GM18499 (cell line): ENCODE measurements around the gene PGAP6.
"Not testable (repeated sequence)": the region's sequence is repeated elsewhere in the genome, so short reads cannot be mapped to it uniquely, and the experiment has no call there.

ENCODE experiments used
- ATAC-seq: cut with Tn5 transposase; IDR thresholded peaks from one replicate; pipeline ENCODE4 v1.9.1; 2021; ENCODE audit warnings: moderate number of reproducible peaks; ENCODE audit not compliant: insufficient read depth, unreplicated experiment

Gene PGAP6, protein sequence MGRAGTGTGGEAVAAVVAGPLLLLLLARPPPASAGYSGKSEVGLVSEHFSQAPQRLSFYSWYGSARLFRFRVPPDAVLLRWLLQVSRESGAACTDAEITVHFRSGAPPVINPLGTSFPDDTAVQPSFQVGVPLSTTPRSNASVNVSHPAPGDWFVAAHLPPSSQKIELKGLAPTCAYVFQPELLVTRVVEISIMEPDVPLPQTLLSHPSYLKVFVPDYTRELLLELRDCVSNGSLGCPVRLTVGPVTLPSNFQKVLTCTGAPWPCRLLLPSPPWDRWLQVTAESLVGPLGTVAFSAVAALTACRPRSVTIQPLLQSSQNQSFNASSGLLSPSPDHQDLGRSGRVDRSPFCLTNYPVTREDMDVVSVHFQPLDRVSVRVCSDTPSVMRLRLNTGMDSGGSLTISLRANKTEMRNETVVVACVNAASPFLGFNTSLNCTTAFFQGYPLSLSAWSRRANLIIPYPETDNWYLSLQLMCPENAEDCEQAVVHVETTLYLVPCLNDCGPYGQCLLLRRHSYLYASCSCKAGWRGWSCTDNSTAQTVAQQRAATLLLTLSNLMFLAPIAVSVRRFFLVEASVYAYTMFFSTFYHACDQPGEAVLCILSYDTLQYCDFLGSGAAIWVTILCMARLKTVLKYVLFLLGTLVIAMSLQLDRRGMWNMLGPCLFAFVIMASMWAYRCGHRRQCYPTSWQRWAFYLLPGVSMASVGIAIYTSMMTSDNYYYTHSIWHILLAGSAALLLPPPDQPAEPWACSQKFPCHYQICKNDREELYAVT

DNA sequence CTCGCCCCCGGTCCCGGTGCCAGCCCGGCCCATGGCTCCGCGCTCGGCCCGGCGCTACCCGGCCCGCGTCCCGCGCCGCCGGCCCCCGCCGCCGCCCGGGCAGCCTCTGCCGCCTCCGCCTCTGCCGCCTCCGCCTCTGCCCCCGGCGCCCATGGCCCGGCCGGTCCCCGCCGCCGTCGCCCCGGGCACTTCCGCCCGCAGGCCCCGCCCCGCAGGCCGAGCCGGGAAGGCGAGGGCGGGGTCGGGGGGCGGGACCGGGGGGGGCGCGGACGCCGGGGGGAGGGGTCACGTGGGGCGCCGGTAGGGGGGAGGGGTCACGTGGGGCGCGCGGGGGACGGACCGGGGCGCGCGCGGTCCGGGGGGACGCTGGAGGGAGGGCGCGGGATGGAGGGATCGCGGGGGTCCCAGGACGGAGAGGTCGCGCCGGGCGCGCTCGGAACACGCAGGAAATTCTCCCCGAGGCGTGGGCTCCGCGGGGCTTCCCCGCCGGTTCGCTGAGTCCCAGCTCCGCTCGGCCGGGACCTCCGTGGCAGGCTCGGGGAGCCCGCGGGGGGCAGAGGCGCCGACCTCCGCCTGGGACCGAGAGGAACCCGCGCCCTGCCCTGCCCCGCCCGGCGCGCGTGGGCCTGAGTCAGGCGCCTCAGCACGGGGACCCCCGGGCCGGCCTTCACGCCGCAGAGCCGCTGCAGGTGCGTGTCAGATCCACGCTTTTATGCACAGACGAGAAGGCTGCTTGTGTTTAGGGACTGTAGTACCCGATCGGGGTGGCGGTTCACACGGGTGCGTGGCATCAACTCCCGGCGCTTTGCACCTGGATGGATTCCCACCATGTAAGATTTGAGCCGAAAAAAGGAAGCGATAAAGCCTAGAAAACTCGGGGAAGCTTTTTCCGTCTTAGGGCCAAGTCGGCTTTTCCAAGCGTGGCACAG lies at the start of gene PGAP6:
Gene PGAP6, minus strand, starts transcription at position 190 of the 929 bp plus-strand sequence. Its CDS starts 157 bp downstream, at position 33.
- ATAC-seq: no peak

DNA sequence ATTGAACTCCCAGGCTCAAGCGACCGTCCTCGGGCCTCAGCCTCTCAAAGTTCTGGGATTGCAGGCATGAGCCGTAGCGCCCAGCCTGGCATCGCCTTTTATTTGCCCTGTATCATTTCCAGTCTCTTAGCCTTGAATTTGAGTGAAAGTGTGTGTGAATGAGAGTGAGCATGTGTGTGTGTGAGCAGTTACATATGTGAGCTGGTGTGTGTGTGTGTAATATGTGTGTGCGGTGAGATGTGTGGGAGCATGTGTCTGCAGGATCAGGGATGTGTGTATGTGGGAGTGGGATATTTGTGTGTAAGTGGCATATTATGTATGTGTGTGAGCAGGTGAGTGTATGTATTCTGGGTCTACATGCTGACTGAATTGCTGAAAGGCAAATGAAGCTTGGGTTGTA lies 49.1 kb upstream of the PGAP6 start:
- no peak for ATAC-seq

DNA sequence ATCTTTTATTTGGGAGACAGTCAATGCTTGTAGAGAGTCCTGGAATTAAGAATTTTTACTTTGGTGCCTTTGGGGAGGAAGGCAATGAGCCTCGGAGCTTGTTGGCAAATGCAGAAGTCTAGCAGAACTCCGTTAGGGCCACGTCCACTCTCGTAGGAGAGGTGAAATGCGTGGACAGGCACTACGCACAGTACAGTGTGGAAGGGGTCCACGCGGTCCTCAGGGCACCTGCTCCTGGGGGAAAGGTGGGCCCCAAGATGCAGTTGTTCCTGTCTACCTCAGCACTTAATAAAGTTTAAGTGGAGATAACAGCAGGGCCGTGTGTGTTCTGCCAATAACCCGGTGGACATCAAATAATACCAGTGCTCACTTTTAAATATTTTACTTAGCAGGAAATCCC lies 45.5 kb upstream of the PGAP6 start:
- ATAC-seq: no peak

DNA sequence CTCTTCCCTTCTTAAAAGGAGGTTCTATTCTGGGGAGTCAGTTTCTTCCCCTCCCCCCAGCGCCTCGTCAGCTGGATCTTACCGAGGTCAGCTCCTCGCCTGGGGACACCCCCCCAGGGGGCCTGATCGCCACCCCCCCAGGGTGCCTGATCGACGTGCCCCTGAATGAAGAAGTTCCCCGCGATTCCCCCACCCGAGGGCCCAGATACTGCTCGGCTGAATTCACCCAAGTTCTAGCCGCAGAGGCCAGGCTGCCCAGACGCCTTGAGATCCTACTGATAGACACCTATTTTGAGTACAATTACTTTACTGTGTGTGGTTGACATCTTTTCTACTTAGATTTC lies 45.1 kb upstream of the PGAP6 start:
- no peak for ATAC-seq

DNA sequence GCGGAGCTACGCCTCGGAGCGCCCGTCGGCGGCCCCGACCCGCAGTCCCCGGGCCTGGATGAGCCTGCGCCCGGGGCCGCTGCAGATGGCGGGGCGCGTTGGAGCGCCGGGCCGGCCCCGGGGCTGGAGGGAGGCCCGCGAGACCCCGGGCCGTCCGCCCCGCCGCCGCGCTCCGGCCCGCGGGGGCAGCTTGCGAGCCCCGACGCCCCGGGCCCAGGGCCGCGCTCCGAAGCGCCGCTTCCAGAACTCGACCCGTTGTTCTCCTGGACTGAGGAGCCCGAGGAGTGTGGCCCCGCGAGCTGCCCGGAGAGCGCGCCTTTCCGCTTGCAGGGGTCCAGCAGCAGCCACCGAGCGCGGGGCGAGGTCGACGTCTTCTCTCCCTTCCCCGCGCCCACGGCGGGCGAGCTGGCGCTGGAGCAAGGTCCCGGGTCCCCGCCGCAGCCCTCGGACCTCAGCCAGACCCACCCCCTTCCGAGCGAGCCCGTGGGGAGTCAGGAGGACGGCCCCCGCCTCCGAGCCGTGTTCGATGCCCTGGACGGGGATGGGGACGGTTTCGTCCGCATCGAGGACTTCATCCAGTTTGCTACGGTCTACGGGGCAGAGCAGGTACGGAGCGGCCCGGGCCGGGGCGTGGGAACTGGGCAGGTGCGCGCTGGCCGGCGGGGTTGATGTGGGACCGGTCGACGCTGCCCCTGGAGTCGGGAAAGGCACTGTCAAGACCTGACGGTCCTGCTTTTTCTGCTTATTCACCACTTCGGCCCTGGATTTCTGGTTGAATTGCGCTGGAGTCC lies 44.5 kb upstream of the PGAP6 start:
- no peak for ATAC-seq

DNA sequence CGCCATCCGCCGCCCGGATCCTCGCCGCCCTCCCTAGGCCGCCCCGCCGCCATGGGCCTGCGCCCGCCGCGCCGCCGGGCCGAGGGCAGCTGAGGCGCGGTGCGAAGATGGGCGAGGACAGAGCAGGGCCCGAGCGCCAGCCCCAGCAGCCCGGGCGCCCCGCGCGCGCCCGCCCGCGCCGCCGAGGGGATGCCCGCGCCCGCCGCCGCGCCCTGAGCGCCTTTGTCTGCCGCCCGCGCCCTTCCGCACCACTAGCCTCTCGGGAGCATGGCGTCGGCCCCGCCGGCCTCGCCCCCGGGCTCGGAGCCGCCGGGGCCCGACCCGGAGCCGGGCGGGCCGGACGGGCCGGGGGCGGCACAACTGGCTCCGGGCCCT lies 43.9 kb upstream of the PGAP6 start:
- peak; percentile 14 for ATAC-seq

DNA sequence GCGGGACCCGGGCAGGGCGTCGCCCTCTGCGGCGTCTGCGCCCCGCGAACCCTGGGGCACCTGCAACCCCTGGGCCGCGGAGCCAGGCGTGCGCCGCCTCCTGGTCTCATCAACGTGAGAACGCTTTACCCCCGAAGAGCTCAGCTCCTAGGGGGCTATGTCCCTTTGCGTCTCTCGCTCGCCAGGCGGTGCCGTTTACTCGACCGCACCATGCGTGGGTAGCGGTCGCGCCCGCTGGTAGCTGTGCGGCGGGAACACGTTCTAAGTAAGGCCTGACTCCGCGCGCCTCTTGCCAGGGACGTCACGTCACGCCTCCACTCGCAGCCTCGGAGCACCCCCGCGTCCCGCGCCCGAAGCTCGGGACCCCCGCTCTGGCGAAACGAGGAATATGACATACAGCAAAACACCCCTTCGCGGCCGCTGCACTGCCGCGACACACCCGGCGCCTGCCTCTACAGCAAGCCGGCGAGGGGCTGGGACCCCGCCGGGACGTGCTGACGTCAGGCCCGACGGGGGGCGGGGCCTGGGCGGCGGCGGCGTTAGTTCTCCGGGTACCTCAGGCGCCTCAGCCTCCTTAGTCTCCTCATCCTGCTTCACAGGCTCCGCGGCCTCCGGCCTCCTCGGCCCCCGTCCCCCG lies 43.4 kb upstream of the PGAP6 start, which contains the start of gene RAB11FIP3:
Gene RAB11FIP3, plus strand, starts transcription at position 568 of the 637 bp plus-strand sequence. CDS start 358 bp downstream, outside the sequence.
- ATAC-seq: peak; percentile 56

DNA sequence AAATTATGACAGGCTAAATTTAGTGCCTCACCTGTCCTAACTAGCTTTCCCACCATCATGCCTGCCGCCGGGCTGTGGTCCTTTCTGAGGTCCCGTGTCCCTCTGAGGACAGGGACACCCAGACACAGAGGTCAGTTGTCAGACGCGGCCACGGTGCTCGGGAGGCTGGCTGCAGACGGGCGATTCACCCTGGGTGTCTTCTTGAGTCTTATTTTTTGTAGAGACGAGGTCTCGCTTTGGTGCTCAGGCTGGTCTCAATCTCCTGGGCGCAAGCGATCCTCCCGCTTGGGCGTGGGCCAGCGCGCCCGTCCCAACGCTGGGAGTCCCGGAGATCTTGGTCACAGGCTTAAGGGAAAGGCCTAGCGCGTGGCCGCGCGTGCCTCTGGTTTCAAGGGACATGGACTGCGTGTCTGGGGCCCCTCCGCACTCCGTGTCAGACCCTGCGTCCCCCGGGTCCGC lies 42.9 kb upstream of the PGAP6 start:
- ATAC-seq: no peak

DNA sequence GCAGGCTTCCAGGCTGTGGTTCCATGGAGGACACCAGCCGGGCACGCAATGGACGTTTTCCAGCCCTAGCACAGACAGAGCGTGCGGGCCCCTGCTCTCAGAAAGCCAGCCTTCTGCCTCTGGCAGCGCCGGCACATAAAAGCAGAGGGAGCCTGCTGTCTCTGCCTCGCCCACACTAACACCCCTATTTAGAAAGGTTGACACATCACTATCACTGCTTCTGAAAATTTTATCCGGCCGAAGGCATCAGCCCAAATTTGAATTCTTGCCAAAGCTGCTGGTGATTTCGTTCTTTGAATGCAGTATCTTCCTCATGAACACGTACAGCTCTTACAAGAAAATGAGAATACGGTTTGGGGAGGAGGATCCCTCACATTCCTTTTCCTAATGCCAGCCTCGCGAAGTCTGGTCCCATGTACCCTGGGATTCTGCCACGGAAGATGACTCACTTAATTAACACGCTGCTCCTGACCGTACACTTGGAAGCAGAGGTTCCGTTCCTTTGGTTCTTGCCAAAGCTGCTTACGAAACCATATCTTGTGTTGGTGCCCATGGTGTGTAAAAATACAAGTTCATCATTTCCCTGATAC lies 42.4 kb upstream of the PGAP6 start:
- ATAC-seq: no peak

DNA sequence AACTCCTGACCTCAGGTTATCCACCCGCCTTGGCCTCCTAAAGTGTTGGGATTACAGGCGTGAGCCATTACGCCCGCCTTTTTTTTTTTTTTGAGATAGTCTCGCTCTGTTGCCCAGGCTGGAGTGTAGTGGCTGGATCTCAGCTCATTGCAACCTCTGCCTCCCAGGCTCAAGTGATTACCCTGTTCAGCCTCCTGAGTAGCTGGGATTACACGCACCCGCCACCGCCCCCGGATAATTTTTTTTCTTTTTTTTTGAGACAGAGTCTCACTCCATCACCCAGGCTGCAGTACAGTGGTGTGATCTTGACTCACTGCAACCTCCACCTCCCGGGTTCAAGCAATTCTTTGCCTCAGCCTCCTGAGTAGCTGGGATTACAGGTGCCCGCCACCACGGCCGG lies 40.4 kb upstream of the PGAP6 start:
- not testable (repeated sequence) for ATAC-seq

DNA sequence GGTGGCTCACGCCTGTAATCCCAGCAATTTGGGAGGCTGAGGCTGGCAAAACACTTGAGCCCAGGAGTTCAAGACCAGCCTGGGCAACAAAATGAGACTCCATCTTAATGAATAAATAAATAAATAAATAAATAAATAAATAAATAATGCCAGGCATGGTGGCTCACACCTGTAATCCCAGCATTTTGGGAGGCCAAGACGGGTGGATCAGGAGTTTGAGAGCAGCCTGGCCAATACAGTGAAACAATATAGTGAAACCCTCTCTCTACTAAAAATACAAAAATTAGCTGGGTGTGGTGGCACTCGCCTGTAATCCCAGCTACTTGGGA lies 33.4 kb upstream of the PGAP6 start:
- ATAC-seq: not testable (repeated sequence)

DNA sequence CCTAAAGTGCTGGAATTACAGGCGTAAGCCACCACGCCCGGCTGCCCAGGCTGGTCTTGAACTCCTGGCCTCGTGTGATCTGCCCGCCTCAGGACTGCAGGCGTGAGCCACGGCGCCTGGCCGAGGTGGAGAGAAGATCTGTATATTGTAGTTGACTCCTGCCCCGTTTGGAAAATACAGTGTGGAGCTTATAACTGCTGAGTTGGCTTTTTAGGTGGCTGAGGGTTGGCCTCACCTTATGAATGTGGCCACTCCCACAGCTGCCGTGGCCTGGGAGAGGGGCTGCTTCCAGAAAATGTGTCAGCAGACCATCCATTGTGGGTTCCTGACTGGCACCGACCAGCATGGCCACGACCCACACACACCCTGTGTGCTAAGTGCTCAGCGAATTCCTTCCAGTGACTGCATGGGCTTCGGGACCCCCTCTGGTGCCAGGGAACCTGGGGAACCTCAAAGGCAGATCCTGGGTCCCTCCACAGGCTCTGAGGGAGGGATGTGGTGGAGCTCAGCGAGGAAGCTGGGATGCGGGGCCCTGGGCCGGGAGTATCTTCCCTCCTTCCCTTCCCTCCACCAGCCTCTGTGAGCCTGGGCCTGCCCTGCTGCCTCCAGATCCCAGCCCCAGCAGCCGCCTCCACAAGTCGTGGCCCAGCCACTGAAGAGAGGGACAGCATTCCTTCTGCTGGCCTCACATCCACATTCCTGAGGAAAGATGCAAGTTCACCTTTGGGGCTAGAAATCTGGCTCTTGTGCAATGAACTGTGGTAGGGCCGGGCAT lies 32.8 kb upstream of the PGAP6 start:
- ATAC-seq: no peak

DNA sequence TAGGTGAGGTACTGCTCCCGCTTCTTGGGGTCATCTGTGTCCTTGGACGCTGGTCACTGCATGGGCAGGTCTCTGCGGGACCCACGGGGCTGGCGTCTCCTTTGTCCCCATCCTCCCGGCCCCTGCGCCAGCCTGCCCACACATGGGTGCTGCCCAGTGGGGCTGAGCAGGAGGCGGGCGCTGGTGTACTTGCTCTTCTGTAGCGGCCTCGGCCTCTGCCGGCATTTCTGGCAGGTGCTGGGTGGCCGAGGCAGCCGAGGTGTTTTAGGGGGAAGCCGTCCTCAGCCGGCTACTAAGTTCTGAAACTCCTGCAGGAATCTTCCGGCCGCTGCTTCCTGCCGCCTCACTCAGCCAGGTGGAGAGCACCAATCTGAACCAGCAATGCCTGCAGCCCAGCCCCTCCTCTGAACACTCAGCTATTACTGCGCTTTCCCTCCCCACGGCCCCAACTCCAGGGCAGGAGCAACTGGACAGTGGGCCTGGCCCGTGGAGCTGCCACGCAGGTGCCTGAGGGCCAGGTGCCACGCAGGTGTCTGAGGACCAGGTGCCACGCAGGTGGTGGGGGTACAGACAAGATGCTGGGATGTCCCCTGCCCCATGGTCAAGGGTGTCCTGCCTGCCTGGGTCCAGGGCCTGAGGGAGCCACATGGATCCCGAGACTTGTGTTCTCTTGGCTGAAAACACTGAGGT lies 29.9 kb upstream of the PGAP6 start:
- no peak for ATAC-seq

DNA sequence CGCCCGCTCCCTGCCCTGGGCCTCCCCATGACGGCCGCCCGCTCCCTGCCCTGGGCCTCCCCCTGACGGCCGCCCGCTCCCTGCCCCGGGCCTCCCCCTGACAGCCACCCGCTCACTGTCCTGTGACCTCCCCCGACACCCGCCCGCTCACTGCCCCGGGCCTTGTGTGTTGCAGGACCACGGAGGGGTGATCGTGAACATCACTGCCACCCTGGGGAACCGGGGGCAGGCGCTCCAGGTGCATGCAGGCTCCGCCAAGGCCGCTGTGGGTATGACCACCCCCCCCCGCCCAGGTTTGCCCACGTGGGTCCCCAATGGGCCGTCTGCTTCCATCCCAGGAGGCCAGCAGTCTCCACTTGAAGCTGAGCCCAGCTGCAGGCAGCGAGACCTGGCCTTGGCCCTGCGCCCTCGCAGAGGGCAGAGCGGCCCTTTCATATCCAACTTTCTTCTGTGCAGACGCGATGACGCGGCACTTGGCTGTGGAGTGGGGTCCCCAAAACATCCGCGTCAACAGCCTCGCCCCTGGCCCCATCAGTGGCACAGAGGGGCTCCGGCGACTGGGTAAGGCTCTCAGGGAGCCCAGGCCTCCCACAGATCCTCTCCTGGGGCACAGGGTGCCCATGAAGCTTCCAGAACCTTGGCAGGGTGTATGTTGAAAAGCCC lies 28.9 kb upstream of the PGAP6 start:
- ATAC-seq: no peak

DNA sequence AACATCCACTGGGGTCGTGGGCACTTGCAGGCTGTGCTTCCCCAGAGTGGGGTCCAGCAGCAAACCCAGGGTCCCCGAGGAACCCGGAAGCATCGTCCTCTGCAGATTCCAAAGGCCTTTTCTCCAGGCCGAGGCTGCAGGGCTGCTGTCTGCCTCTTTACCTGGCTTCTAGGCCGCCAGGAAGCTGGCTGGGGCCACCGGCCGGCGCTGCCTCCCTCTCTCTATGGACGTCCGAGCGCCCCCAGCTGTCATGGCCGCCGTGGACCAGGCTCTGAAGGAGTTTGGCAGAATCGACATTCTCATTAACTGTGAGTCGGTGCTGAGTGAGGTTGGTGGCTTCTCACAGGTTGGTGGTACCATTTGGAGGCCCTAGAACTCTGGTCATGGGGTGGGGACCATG lies 25.5 kb upstream of the PGAP6 start:
- ATAC-seq: no peak

DNA sequence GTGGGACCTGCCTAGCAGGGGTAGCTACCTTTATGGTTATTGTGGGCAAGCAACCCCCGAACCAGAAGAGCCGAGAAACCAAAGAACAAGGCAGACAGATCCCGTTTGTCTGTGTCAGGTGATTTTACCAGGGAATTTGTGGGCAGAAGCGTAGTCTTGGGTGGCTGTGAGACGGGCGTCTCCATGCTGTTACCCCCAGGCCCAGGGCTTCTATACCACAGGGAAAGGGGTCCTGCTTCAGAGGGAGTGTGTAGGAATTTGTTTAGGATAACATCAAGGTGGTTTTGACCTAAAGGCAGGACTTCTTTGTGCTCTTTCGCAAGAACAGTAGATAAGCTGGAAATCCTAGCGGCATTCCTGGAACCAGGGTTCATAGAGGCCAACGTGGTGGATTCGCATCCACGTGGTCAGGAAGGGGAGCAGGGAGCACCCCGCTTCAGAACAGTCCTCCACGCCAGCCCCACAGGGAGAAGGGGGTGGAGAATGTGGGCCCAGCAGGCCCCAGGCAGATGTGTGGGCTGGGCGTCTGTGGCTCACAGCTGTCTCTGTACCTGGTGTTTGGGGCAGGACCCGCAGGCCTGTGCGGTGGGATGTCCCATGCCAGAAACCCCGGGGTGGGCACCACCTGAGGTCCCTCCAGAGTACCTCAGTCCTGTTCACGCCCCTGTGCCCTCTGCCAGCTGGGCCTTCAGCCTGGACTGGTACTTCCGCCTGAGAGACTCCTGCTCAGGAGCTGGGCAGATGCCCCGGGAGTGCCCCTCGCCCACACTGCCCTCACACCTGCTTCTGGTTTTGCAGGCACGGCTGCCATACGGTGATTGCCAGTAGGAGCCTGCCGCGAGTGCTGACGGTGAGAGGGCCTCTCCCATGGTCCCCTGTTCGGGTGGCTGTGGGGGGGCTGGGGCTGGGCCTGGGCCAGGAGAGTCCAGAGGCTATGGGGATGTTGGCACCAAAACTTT lies 24.0 kb upstream of the PGAP6 start:
- ATAC-seq: no peak
